Epidermal melanocyte (primary cell): Measurements from ENCODE around the gene CCDC71L.
"Not testable (repeated sequence)": the region's sequence is repeated elsewhere in the genome, so short reads cannot be mapped to it uniquely, and the experiment has no call there.

Experiments
- DNase-seq: peaks from one replicate; pipeline ENCODE4 v3.0.0; 2011; ENCODE audit warnings: low spot score; ENCODE audit not compliant: insufficient read length

CCDC71L gene

DNA sequence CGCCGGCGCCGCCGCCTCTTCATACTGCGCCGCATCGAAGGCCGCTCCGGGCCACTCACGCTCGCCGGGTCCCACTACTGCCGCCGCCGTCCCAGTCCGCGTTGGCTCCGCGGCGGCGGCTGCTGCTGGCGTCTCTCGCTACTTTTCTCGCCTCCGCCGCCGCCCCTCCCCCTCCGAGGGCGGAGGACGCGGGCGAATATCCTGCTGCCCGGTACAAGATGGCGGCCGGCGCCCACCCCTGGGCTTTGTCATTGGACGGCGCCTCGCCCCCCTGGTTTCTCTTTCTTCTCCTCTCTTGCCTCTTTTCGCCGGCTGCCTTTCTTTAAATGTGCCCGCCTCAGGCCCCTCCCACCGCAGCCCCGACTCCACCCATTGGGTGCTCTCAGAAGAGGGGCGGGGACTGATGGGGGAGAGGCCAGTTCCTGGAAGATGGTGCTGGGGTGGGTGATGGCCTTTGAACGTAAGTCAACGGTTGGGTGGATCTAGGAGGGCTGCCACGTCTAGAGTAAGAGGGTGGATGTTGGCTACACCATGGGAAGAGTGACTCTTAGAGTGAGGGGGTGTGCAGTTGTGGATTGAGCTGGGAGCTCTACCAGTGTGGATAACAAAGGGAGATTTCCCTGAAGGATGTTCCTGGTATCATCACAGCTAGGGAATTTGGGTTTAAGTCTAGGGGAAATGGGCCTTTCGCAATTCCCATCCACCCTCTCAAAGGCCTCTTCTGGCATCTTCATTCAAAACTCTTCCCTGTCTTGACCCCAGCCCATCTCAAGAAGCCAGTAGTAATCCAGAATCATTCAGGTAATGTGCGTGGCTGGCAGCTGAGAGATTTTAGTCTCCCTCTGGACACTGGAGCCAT, at the start of gene CCDC71L:
Gene CCDC71L (minus strand): TSS at position 297 of the 859 bp plus-strand sequence. CDS start 262 bp downstream, at position 35.
- peak; percentile 90 for DNase-seq

DNA sequence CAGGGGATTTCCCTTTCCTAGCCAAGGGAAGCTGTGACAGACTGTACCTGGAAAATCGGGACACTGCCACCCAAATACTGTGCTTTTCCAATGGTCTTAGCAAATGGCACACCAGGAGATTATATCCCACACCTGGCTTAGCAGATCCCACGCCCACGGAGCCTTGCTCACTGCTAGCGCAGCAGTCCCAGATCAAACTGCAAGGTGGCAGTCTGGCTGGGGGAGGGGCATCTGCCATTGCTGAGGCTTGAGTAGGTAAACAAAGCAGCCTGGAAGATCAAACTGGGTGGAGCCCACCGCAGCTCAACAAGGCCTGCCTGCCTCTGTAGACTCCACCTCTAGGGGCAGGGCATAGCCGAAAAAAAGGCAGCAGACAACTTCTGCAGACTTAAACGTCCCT, 48.6 kb upstream of the CCDC71L start:
- DNase-seq = not testable (repeated sequence)

DNA sequence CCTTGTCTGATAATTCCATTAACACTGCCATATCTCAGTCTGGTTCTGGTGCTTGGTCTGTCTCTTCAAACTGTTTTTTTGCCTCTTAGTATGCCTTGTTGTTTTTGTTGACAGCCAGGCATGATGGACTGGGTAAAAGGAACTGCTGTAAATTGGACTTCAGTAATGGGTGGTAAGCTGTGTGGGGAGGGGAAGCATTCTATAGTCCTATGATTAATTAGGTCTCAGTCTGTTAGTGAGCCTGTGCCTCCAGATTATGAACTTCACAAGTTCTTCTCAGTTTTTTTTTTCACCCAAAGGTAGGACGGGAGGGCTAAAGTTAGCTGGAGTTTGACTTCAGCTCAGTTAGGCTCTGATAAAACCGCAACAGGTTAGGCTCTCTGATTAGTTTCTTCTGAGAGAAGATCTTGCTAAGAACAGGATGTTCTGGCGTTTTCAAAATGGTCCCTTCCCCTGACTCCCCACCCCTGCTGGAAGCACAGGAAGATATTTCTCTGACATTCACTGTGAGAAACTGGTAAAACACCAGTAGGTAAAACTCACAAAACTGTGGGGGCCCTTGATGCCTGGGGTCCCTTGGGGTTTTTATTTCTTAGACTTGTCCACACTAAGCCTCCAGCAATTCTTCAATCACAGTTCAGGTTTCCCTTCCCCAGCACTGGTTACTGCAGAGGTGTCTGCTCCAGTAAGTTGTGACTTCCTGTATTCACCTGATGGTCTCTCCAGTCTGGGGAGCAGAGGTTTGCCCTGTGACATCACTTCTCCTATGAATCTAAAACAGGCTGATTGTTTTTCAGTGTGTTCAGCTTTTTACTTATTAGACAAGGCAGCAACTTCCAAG, 43.3 kb upstream of the CCDC71L start:
- DNase-seq = no peak

DNA sequence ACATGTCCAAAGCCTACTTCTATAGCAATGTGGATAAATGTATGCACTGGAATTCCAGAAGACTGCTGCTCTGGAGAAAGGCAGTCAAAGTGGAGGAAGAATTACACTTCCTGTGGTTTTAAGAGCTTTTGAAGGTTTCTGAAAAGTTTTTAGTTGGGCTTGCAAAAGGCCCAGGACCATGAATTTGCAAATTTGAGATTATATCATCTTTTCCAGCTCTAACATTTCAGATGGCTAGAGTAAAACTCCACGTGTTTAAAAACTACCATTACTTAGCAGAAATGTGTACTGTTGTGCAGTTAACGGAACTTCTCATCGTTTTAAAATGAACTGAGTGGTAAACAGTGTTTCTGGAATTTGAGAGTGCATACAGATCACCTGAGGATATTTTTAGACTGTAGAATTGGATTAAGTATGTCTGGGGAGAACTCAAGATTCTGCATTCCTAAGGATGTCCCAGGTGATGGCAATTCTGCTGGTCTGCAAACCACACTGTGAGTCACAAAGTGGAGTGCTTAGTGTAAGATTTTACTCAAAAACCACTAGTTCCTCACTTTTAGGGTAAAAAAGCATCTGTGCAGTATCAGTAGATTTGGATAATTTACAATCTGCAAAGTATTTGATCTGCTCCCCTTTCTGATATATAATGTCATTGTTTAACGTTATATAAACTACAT, 32.9 kb upstream of the CCDC71L start:
- DNase-seq = no peak

DNA sequence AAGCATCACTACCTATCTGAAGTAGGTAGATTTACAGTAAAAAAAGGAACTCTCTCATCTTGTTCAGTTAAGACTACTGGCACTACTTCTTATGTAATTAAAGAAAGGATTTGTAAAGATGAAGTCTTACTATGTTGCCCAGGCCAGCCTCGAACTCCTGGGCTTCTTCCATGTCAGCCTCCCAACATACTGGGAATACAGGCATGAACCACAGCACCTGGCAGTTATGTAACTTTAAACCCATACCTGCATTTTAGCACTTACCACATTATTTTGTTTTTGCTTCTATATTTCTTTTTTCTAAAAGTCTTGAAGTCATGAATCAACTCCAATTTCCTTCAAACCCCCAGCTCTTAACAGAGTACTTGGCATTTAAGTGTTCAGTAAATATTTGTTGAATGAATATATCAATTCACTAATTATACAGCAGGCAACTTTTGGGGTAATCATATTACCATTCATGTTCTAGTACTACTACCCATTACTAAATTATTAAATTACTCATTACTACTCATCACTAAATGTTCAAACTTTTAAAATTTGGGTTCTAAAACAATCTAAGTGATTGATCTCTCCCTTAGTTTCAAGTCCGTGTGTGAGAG, 31.6 kb upstream of the CCDC71L start:
- no peak for DNase-seq

DNA sequence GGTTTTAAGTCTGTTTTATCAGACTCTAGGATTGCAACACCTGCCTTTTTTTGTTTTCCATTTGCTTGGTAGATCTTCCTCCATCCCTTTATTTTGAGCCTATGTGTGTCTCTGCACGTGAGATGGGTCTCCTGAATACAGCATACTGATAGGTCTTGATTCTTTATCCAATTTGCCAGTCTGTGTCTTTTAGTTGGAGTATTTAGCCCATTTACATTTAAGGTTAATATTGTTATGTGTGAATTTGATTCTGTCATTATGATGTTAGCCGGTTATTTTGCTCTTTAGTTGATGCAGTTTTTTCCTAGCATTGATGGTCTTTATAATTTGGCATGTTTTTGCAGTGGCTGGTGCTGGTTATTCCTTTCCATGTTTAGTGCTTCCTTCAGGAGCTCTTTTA, 27.2 kb upstream of the CCDC71L start:
- not testable (repeated sequence) for DNase-seq

DNA sequence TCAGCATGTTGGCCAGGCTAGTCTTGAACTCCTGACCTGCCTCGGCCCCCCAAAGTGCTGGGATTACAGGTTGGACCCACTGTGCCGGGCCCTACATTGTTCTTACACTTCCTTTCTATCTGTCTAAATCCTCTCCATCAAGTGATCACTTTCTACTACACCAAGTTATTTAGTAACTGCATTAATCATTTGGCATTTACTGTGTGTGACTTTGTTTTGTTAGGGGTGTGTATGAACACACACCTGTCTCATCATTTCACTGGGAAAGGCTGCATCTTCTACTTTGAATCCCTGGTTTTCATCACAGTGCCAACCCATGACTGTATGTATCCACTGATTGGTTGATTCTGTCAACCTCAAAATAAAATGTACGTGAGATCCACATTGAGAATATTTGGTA, 23.0 kb upstream of the CCDC71L start:
- DNase-seq = no peak

DNA sequence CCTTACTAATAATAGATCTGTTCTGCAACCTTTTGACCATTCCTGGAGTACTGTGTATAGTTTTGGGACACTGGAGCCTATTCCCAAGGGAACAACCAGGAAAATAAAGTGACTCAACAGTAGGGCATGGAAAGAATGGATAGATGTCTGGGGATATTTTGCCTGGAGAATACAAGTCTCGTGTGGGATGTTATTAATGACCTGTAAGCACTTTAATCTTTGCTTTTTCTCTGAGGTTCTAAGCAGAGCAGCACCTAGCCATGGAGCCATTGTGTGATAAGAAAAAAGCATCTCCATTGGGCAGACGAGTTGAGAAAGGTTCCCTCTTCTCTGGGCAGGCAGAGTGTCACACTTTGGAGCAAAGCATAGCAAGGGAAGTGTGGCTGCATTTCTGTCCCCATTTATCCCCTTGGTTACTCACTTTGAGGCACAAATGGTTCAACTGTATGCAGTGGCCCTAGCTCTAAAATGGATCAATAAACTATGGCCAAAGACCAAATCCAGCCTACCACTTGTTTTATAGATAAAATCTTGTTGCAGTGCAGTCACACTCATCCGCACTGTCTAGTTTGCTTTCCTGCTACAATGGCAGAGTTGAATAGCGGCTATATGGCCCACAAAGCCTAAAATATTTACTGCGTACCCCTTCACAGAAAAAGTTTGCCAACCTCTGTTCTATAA, 21.0 kb upstream of the CCDC71L start:
- DNase-seq = no peak

DNA sequence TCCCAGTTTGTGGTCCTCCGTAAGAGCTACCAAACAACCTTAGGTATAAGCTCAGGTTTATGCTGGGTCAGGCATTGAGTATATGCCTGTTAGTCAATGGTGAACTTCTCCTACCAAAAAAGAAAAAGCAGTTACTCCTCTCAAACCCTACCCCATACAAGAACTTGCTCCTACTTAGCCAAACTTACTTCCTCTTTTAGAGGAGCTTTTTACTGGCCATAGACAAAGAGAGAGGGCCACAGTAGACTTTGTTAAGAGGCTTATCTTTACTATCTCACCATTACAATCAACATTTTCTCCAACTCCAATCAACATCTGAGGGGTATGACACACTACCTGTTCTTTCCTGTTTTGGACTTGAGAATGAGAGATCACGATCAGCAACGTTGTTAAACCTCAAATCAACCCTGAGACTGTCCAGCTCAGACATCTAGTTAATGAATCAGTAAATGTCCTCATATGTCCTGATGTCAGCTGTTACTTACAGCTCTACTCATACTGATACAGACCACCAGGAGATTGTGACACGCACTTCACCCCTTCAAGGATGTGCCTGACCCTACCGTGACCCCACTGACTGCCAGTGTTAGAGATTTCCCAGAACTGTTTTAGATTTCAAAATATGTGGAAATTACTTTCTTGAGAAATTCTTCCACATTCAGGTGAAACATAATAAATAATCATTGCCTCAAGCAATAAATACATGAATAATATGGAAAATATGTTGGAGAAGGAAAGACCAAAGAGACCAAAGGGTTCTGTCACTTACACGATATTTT, 18.4 kb upstream of the CCDC71L start:
- DNase-seq = no peak

DNA sequence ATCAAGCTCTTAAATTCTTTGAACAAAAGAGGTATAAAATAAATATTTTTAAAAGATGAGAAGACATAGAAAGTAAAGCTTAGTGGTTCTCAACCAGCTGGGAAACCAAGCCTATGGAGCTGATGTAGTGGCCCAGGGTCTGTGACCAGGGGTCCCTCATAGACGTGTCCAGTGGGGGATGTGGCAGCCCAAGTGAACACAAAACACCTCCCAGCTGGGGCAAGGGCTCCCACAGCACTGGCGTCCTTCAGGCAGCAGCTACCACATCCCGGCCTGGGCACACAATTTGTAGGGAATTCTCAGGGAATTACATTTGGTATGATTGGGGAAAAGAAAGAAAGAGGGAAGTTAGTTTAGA, 17.8 kb upstream of the CCDC71L start:
- no peak for DNase-seq

DNA sequence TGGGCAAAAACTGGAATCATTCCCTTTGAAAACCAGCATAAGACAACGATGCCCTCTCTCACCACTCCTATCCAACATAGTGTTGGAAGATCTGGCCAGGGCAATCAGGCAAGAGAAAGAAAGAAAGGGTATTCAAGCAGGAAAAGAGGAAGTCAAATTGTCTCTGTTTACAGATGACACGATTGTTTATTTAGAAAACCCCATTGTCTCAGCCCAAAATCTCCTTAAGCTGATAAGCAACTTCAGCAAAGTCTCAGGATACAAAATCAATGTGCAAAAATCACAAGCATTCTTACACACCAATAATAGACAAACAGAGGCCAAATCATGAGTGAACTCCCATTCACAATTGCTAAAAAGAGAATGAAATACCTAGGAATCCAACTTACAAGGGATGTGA, 15.5 kb upstream of the CCDC71L start:
- DNase-seq = not testable (repeated sequence)

DNA sequence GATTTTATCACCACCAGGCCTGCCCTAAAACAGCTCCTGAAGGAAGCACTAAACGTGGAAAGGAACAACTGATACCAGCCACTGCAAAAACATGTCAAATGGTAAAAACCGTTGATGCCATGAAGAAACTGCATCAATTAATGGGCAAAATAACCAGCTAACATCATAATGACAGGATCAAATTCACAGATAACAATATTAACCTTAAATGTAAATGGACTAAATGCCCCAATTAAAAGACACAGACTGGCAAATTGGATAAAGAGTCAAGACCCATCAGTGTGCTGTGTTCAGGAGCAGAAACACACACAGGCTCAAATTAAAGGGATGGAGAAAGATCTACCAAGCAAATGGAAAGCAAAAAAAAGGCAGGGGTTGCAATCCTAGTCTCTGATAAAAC, 12.7 kb upstream of the CCDC71L start:
- DNase-seq = not testable (repeated sequence)

DNA sequence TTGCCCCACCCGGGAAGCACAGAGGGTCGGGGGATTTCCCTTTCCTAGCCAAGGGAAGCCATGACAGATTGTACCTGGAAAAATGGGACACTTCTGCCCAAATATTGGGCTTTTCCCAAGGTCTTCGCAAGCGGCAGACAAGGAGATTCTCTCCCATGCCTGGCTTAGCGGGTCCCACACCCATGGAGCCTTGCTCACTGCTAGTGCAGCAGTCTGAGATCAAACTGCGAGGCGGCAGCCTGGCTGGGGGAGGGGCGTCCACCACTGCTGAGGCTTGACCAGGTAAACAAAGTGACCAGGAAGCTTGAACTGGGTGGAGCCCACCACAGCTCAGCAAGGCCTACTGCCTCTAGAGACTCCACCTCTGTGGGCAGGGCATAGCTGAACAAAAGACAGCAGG, 11.0 kb upstream of the CCDC71L start:
- DNase-seq = not testable (repeated sequence)

DNA sequence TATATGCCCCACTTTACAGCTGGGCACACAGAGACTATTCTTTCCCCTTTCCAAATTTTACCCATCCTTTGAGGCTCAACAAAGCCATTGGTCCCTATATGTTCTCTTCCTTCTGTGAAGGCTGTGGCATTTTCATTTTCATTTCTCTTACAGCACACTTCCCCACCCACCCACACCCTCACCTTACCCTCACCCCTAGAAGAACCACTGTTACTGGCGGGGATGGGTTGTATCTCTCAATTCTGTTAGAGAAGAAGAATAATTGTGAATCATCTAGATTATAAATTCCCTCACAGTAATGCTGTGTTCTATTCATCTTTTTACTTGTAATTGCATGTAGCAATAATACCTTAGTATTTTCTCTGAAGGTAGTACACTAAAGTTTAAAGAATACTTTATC, 10.2 kb upstream of the CCDC71L start:
- DNase-seq = no peak

DNA sequence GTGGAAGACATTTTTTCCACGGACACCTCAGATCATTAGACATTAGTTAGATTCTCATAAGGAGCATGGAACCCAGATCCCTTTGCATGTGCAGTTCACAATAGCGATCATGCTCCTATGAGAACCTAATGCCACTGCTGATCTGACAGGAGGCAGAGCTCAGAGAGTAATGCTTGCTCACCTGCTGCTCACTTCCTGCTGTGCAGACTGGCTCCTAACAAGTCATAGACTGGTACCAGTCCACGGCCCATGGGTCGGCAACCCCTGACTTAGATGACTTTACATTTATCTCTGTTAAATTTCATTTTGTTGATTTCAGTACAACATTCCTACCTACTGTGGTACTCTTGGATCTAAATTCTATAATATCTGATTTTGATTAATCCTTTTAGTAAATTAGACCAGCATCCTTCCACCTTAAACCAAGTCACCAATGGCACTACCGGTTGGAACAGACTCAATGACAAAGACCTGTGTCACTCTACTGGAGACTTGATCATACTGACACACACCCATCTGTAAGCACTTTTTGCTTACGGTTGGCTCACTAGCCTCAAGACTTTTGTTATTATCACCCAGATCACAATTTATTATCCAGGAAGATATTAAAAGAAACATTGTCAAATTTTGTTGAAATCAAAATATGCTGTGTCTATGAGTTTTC, 8.0 kb upstream of the CCDC71L start:
- no peak for DNase-seq

DNA sequence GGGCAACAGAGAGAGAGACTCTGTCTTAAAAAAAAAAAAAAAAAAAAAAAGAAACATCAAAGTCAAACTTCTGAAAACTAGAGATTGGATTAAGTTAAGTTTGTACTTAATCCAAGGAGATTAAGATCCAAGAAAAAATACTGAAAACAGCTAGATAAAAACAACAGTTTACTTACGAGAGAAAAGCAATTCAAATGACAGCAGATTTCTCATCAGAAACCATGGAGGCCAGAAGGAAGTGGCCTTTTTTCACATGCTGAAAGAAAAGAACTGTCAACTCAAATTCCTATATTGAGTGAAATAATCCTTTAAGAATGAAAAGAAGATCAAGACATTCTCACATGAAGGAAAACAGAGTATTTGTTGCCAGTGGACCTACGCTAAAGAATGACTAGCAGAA, 5.4 kb upstream of the CCDC71L start:
- DNase-seq = no peak

DNA sequence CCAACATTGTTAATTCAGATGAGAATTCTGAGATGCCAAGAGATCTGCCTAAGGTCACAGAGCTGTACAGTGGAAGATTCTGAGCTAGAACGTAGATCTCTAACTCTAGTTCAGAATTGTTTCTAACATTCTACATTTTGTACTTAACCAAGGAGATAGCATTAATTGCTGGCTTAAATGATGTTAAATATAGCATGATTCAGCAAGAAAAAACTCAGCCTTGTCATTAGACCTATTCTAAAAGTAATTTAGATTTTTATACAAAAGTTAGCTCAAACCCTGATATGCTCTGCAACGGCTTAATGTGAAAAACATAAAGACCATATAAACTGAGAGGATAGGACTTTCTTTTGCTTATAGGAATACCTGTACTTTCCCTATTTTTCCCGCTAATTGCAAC, 3.4 kb upstream of the CCDC71L start:
- no peak for DNase-seq

DNA sequence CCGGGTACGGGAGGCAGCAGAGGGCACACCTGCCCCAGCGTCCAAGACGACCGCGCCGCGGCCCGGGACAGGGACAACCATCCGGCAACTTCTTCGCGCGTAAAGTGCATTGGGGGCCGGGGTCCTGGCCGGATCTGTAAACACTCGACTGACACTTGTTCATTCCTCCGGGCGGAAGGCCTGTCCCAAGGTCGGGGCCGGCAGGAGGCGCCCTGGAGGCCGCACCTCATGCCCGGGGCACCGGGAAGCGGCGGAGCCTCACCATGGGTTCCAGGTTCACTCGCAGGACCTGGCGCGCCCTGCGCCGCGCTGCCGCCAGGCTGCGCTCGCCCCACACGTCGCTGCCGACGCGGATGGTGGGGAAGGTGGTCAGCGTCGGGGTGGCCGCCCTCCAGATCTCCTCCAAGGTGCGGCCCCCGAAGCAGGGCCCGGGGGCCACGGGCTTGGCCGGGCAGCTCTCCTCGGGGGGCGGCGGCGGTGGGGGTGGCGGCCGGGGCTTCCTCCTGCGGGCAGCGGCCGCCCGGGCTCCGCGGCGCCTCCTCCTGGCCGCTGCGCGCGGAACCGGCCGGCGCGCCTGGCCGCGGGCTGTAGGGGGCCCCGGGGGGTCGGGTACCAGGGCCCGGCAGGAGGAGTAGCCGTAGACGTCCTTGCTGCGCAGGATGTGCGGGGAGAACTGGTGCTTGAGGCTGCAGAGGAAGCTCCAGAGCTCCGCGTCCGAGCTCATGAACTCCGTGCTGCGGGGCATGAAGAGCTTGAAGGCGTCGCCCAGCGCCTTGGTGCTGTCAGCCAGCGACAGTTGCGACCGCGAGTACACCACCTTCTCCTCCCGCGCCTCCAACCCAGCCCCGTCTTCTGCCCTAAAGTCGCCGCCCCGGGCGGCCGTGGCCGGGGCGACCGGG, 746 bp downstream of the CCDC71L start:
- DNase-seq = peak; percentile 59
